Testis (tissue), 3 donors: ENCODE measurements around the gene PSRC1. TPM values are rescaled to one million over a fixed set of nuclear protein-coding genes. Genes with fewer than 3 reads are reported as not detected.

Experiments used
- DNase-seq: peaks from one replicate; pipeline ENCODE4 v3.0.0-alpha.2; 2019
- H3K27ac ChIP-seq, 2 donors: fragments of 200-600 bp; sonication (generic); one replicate each; pipeline ENCODE4 v1.5.1; 2019
- H3K27me3 ChIP-seq: fragments of 200-600 bp; sonication (generic); one replicate; pipeline ENCODE4 v1.5.1; 2019
- H3K36me3 ChIP-seq: fragments of 200-600 bp; sonication (generic); one replicate; pipeline ENCODE4 v1.5.1; 2017; ENCODE audit warnings: low read depth; ENCODE audit errors: missing control alignments
- H3K4me1 ChIP-seq: fragments of 200-600 bp; sonication (generic); one replicate; pipeline ENCODE4 v1.5.1; 2019
- H3K4me3 ChIP-seq, 2 donors: fragments of 200-600 bp; sonication (generic); one replicate each; pipeline ENCODE4 v1.5.1; 2017 to 2019
- H3K9me3 ChIP-seq: fragments of 200-600 bp; sonication (generic); one replicate; pipeline ENCODE4 v1.5.1; 2017
- CTCF ChIP-seq, 3 experiments: fragments of 450-650 bp in 2 of 3; fragments of 200-600 bp in 1 of 3; sonication (generic) in 1 of 3; IDR thresholded peaks; one replicate each; pipeline ENCODE4 v1.5.1; 2016 to 2019; ENCODE audit warnings: antibody characterized with exemption in 3 of 3, mild to moderate bottlenecking in 2 of 3, moderate library complexity in 1 of 3
- POLR2A ChIP-seq: fragments of 450-650 bp; IDR thresholded peaks from one replicate; pipeline ENCODE4 v1.6.1; 2017; ENCODE audit warnings: antibody characterized with exemption, mild to moderate bottlenecking, moderate library complexity
- WGBS, 2 donors: methylation state at CpG; one replicate each; pipeline ENCODE4 v1.1.5; 2018; 5-methylcytosine and 5-hydroxymethylcytosine counted together
- intact Hi-C: fragments of 100-400 bp; cut with DNase I; formaldehyde crosslinking; loops from one replicate; pipeline ENCODE4 v1.15.1; 2023; ENCODE audit warnings: low total_unique reads
- polyA plus RNA-seq: library from polyadenylated mRNA; stranded (reverse); fragments of 350-450 nt; fragmentation: Illumina TruSeq; extraction: RNeasy Lipid Tissue Mini Kit (QIAGEN cat#74804); gene quantifications from one replicate; pipeline ENCODE4 v1.2.3, GENCODE V29; 2014; ENCODE audit warnings: low read depth, low replicate concordance; ENCODE audit not compliant: insufficient read depth
- total RNA-seq, 2 donors: library from RNA; depleted of rRNA; stranded (reverse); fragments of >200 nt; gene quantifications; one replicate each; pipeline ENCODE4 v1.2.3, GENCODE V29; 2016

Gene PSRC1
- total and polyA plus RNA-seq, 3 donors from 2014 or later, result 24.0 to 48.9 (median 34.0) TPM

- peak overlapping the region; percentile 73 to 82 for H3K27ac ChIP-seq
- TF ChIP-seq POLR2A, result no peak
- no peak for TF ChIP-seq CTCF (IDR thresholded peaks at IDR 0.05)
- 31 to 32% methylated on average over 17 of the region's 17 CpGs for WGBS, 2 donors
- H3K27me3 ChIP-seq, result no peaks in the 10 kb centered on the region
- no peaks in the 10 kb centered on the region for H3K36me3 ChIP-seq
- no peak for DNase-seq
- H3K9me3 ChIP-seq, result no peaks in the 10 kb centered on the region
- H3K4me1 ChIP-seq, result peaks cover 38% of the 10 kb centered on the region
- peak overlapping the region; percentile 59 to 84 for H3K4me3 ChIP-seq
- intact Hi-C loops, result loop anchor here (5.0 kb wide), 1 partner anchor 113 kb away; the partner anchor contains the start of gene SORT1
Measured at GRCh38 chr1:109283748-109284600, 1.0 kb upstream of the PSRC1 start.

- no peaks in the 10 kb centered on the region for H3K9me3 ChIP-seq
- 3 to 6% methylated on average over 10 of the region's 10 CpGs for WGBS, 2 donors
- no peak for DNase-seq
- H3K27me3 ChIP-seq, result no peaks in the 10 kb centered on the region
- H3K4me1 ChIP-seq, result peaks cover 46% of the 10 kb centered on the region
- TF ChIP-seq POLR2A (no peak), CTCF (IDR thresholded peaks at IDR 0.05) (no peak)
- peak overlapping the region; percentile 73 to 82 for H3K27ac ChIP-seq
- H3K4me3 ChIP-seq, result peak overlapping the region; percentile 59 to 84
- intact Hi-C loops, result loop anchor here (5.0 kb wide), 1 partner anchor 115 kb away; the partner anchor contains the start of gene SORT1
- H3K36me3 ChIP-seq, result no peaks in the 10 kb centered on the region
Measured at GRCh38 chr1:109282497-109282951, 421 bp downstream of the PSRC1 start.

GRCh38 chr1:109281680-109282496 lies 1.1 kb downstream of the PSRC1 start:
- no peaks in the 10 kb centered on the region for H3K27me3 ChIP-seq
- no peaks in the 10 kb centered on the region for H3K36me3 ChIP-seq
- H3K9me3 ChIP-seq, result no peaks in the 10 kb centered on the region
- no peak for TF ChIP-seq CTCF (IDR thresholded peaks at IDR 0.05)
- no peak for TF ChIP-seq POLR2A
- H3K27ac ChIP-seq, result peak overlapping the region; percentile 73 to 82
- WGBS, 2 donors, result 53 to 55% methylated on average over 20 to 28 of the region's 28 CpGs
- intact Hi-C loops, result loop anchor here (5.0 kb wide), 1 partner anchor 115 kb away; the partner anchor contains the start of gene SORT1
- DNase-seq, result no peak
- H3K4me1 ChIP-seq, result peaks cover 50% of the 10 kb centered on the region
- H3K4me3 ChIP-seq, result peak overlapping the region; percentile 59 to 84

GRCh38 chr1:109280862-109281261 lies 2.1 kb downstream of the PSRC1 start:
- H3K27ac ChIP-seq, result peak overlapping the region; percentile 73 to 82
- WGBS, 2 donors, result 72 to 76% methylated on average over 11 to 12 of the region's 12 CpGs
- intact Hi-C loops, result loop anchor here (5.0 kb wide), 1 partner anchor 116 kb away; the partner anchor contains the start of gene SORT1

More at GRCh38 chr1:109280862-109281261, 2.1 kb downstream of the PSRC1 start:
- peaks cover 54% of the 10 kb centered on the region for H3K4me1 ChIP-seq
- H3K27me3 ChIP-seq, result no peaks in the 10 kb centered on the region
- no peaks in the 10 kb centered on the region for H3K9me3 ChIP-seq
- no peaks in the 10 kb centered on the region for H3K36me3 ChIP-seq
- H3K4me3 ChIP-seq, result no peak overlapping the region
- peak; percentile 59 for DNase-seq
- TF ChIP-seq CTCF (IDR thresholded peaks at IDR 0.05) (no peak), POLR2A (no peak)
